Inflammatory macrophage treated with lipopolysaccharide for 1 hour (primary cell): Measurements from ENCODE around the gene GPATCH2L.

Source experiments
- DNase-seq, 2 donors: peaks; one replicate each; pipeline ENCODE4 v3.0.0-alpha.2; 2020 to 2022

GPATCH2L gene

DNA sequence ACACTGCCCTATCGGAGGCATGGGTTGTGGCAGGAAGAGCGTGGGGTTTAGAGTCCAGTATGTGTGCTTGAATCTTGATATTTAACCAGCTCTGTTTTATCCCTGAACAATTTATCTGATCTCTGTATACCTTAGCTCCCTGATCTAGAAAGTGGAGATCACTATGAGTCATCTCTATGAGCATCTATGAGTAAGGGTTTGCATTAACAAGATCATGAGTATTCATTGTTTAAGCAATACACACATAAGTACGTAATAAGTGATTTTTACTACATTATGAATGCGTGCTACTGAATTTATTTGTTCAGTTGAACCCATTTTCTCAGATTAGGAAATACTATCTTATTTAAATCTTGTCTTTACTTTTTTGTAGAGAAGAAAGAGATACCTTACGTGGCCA is 49.4 kb downstream of the GPATCH2L start:
- peak; percentile 23 to 72 for DNase-seq

DNA sequence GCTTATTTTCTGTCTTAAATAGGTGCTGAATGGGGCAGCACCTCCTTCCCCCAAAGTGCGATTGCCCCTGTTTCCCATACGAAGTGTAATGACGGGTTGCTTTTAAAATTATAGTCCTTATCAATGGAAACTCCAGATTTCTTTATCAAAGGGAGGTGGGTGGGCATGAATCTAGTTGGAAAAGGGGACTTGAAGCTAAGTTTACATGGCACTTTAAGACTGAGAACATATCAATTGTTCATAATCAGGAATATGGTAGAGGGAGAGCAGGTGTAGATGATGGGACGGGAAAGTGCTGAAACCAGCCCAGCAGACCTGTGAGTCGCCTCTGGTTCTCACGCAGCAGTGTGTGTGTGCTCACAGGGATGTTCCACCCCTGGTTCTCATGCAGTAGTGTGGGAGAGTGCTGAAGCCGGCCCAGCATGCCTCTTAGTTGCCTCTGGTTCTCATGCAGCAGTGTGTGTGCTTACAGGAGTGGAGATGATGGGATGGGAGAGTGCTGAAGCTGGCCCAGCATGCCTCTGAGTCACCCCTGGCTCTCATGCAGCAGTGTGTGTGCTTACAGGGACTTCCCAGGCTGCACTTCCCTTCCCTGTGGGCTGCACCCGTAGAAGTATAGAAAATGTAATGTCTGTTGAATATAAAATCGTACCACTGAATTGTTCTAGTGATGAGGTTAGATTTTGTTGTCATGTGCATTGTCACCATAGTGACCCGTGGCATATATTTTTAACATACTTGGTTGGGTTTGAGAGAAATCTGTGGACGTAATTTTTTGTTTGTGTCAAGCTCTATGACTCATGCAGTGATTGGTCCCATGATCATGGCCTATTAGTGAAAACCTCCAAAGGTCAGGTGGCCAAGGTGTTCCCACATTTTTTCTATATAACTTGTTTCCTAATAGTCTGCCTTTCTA is 51.6 kb downstream of the GPATCH2L start:
- DNase-seq, result peak; percentile 77 to 97

DNA sequence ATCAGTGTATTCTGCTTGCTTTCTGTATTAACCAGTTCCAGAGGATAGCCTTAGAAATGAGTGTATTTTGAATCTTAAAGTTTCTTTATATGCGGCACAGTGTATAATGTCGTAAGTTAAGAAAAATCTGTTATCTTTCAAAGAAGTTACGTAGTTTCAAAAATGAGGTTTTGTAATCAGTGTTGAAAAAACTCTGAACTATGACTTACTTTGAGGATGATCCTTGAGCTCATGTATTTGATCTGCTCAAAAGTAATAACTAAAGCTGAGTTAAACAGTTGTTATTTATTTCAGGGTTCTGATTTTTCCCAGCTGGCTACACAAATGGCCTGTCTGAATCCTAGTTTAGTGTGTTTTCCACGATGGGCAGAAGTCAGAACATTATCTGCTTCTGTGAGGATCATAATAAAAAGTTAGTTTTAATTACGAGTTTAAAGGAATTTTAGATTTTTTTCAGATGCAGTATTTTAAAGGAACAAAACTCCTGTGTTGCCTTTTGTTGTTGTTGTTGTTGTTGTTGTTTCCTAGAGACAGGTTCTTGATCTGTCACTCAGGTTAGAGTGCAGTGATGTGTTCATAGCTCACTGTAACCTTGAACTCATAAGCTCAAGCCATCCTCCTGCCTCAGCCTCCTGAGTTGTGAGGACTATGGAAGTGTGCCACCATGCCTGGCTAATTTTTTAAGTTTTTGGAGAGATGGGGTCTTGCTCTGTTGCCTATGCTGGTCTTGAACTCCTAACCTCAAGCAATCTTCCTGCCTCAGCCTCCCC is 52.9 kb downstream of the GPATCH2L start:
- no peak for DNase-seq

DNA sequence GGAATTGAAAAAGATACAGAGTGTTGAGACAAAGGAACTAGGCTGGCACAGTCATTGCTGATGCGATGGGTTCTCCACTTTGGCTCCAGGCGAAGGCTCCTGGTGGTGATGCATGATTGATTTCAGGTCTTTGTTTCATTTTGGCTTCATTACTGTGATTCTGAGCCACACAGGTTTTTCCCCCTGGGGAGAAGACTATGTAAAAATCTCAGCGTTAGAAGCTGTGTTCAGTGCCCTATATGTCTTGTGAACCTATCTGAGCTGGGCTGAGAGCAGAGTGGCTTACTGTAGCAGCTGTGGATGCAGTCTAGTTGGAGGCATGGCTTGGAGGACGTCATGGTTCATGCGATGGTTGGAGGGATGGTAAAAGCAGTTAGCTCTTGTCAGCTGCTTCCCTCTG is 54.0 kb downstream of the GPATCH2L start:
- DNase-seq, result no peak

DNA sequence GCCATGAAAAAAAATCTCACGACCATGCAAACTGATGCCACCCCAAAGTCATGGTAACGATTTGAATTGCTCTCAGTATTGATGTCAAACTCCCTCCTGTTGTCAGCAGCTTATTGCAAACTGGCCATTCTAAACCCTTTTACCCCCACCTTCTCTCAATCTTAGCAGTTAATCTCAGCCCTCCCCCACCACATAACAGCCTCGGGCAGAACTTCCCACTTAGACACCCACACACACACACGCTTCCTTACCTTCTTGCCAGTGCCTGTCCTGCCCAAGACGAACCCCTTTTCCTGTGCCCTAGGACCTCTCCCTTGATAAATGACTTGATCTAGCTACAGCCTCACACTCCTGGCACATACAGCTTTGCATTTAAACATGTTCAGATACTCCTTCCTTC is 56.6 kb downstream of the GPATCH2L start:
- no peak for DNase-seq

DNA sequence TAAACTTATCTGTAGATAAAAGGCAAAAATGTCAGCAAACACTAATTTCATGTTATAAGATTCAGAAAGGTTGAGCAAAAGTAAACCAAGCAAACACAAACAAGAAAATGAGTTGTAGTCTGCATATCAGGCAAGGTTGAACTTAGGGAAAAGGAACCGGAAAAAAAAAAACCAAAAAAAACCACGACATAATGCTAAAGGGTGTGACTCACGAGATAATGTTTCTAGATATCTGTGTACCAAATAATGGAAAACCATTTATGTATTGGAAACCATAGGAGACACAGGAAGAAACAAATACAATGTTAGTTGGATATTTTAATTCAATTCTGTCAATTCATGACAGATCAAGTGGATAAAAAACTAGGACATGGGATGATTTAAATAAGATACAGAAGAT is 60.5 kb downstream of the GPATCH2L start:
- DNase-seq, result no peak

DNA sequence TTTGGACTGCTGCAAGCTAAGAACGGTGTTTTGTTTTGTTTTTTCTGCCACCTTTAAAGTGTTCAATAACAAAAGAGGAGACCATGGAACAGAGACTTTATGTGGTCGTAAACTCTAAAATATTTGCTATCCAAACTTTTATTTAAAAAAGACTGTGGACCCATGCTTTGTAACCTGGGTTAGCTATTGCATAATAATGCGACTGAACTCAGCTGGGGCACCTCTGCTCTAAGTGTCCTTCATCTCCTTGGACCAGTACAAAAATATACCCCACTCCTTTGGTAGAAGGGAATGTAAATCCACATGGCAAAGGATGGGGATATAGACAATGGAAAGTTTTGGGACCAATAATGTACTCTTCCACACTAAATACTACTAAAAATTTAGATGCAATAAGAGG is 65.5 kb downstream of the GPATCH2L start:
- no peak for DNase-seq

DNA sequence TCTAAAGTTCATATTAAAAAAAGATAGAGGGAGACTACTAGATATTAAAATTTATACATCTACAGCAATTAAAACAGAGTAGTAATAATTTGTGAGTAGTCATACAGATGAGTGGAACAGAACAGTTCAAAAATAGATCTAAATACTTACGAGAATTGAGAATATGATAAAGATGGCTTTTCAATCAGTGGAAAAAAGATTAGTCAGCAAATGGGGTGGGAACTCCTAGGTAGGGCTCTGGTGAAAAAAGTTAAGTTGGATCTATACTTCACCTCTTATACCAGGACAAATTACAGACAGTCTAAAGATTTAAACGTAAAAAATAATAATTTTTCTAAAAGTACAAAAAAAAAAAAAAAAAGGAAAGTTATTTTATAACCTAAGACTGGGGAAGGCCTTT is 66.9 kb downstream of the GPATCH2L start:
- no peak for DNase-seq

DNA sequence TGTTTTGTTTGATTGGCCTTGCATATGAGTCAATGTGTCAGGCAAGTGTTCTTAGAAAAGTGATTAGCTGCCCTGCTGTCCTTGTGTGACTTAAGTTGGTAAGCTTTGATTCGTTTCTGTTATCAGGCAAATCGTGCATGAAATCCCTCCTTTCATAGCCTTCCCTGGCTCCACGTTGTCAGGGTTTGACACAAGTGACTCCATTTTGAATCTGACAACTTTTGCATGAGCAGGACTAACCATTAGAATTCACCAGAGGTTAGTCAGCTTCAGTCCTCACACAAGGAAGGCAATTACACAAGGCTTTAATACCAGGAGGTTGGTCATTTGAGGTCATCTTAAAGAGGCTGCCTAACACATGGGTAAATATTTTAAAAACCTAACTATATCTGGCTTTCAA is 68.2 kb downstream of the GPATCH2L start:
- DNase-seq, result no peak

DNA sequence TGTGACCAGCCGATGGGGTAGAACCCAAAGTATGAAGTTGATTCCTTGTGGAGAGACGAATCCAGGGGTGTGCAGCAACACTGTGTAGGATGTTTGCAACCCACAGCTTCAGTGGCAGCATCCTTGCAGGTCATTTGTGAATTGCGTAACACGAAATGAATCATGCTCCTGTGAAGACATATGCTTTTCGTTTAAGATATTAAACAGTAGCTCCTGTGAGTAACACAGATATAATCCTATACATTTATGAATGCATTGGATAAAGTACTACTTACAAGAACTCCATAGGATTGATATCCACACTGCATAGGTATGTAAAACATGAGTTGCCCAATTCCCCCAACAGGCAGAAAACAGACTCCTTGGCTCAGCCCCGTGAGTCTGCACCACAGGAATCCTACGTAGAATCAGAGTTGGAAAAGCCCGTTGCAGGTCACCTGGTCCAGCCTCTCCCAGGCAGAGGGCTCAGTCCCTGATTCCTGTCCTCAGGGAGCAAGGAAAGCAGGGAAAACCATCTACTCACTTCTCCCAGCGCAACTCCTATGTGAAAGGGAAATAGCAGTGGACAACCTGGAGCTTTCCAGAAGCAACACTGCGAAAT is 75.8 kb downstream of the GPATCH2L start:
- peak; percentile 61 to 64 for DNase-seq

DNA sequence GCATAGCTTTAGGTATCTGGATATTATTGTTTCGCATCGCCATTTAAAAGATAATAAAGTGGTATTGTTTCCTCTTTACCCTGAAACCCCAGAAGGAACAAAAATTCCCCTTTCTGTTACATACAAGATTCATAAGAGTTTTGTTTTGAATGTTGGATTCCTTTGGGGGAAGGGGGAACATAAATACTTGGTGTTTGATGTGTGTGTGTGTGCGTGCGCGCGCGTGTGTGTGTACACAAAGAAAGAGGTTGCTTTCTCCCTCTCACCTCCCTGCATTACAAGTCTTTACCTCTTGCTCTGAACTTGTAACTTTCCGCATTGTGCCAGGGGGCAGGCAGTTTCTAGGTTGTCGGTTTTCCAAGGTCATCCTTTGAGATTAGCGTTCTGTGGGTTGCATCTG is 76.4 kb downstream of the GPATCH2L start:
- no peak for DNase-seq

DNA sequence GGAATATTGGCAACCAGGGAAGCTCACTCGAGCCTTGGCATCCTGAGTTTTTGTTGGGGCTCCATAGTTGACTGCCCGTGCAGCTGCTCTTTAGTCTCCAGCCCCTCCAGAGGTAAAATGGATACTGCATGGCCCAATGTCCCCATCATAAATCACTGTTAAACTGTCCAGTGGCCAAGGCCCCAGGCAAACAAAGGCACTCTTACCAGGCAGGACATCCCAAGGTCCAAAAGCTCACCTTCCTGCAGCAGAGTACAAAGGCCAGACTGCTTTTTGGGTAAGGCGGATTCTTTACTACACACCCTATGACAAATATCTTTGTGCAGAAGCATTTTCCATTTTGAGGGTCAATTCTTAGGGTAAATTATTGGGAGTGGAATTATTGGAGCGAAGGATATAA is 81.1 kb downstream of the GPATCH2L start:
- no peak for DNase-seq

DNA sequence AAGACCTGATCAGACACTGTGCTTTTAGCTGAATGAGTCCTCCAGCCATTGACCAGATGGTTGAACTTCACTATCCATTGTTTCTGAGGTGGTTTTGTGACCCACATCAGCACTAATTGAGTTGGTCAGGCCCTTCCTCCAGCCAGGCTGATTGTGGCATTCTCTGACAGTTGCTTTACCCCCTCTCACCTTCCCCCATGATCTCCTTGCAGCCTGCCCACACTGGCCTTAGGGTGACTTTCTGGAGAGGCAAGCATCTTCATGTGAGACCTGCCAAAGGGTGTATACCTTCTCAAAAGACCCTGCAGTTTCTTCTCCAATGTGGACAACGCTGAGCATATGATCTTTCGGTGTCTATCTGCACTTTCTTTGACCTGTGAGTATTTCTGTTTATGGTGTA is 83.9 kb downstream of the GPATCH2L start:
- no peak for DNase-seq

DNA sequence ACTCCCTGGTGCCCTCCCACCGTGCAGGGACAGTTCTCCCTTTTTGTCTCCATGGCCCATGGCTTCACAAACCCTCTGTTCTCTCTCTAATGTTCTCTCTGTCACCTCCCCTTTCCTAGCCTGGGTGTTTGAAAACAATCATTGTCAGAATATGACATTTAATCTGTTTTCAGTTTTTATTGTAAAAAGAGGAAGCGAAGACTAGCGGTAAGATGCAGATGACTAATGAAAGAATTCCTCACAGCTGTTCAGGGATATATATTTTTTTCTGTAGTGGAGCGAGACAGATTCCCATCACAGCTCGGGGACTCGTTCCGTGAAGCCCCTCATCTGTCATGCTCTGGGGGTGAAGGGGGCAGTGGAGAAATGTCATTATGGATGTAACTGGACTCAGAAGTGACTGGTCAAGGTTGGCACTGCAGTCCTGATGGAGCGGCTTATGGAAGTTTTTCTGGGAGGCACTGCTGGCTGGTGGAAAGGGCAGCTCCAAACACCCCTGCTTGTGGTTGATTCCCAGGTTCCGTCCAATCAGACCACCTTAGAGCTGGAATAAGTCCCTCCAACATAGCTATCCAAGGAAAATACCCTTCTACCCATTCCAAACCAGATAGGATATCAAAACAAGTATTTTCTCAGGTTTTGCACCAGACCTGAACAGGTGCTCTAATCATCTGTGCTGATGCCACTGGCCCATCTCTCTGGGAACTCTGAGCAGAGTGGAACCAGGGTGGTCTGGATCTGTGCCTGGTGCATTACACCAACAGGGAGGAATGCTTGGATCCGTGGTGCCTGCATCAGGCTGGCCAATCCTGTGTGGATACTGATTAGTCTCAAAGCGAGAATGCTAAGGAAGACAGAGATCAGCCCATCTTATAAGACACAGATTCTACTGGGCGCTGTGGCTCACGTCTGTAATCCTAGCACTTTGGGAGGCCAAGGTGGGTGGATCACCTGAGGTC is 84.7 kb downstream of the GPATCH2L start:
- peak; percentile 2 to 5 for DNase-seq

DNA sequence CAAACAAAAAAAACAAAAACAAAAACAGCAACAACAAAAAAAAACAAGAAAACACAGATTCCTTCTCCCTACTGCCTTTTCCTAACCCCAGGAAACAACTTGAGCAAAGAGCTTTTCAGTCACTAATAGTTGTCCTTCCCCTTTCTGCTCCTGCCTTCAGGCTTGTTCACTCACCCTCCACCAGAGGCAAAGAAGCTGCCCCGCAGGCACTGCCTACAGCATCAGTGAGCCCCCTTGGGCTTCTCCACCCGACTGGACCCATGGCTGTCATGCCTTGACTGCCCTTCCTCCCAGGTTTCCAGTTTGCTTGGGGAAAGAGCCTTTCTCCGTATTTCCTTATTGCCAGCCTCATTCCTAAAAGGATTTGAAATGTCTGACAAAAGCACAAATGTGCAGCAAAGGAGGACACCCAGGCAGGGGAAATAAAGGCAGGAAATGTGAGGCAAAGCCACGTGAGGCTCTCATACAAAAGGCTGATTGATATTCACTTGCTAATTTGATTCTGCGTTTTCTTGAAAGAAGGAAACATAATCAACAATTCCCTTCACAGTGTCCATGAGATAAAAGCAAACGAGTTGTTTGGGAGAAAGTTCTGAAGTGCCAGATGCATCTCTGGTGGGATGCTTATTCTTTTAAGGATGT is 85.7 kb downstream of the GPATCH2L start:
- no peak for DNase-seq

DNA sequence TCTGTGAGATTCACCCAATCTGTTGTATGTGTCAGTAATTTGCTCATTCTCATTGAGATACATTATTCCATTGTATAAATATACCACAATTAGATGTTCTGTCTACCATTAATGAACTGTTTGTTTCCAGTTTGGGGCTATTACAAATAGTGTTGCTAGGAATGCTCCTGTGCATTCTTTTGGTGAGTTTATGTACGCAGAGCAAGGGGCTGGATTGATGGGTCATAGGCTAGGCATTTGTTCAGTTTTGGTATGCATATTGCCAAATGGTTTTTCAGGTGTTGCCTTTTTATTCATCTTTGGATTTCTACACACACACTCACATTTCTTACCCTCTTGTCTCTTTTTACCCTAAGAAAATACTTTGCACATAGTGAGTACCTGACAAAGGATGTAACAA is 93.4 kb downstream of the GPATCH2L start:
- no peak for DNase-seq

DNA sequence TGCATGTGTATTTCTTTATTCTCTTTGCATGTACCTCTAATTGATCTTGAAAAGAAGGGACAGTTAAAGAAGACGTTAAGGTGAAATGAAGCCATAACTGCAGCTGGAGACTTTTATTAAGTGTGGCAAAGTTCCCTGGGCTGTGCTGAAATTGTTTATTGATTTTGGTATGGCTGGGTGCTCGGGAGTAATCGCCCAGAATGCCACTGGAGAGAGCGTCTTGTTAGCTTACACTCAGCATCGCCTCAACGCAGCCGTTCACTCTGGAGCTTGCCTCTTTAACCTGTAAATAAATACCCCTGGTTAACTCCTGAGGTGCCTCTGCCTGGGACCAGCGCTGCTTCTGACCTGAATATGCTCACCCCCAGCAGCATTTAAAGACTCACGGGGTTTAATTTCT is 98.6 kb downstream of the GPATCH2L start:
- no peak for DNase-seq

DNA sequence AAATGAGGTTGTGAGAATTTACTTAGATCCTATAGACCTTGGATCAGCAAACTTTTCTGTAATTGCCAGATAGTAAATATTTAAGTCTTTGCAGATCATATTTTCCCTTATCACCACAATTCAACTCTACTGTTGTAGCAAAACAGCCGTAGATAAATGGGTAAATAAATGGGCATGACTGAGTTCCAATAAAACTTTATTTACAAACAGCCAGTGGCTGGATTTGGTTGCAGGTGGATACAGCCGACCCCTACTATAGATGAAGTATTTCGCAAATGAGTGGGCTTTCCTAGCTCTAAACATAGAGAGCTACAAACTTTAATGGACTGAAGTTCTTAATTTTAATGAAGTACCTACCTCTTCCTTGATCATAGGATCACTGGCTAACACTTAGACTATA is 100.7 kb downstream of the GPATCH2L start:
- DNase-seq, result no peak

DNA sequence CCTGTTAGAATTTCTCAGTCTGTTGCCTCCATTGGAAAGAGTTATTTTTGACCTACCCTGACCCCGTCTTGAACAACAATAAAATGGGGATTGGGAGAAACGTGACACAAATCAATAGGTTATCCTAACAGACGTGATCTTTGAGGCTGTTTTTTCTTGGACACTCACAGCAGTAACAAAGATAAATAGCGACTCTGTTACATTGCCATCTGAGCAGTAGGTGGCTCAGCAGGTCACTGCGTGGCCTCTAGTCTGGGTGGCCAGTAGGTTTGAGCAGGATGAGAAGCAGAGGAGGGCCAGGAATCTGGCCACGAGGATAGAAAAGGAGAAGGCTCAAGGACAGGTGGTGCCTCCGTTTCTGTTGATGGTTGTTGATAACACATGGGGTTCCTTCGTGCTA is 101.4 kb downstream of the GPATCH2L start:
- DNase-seq, result no peak

DNA sequence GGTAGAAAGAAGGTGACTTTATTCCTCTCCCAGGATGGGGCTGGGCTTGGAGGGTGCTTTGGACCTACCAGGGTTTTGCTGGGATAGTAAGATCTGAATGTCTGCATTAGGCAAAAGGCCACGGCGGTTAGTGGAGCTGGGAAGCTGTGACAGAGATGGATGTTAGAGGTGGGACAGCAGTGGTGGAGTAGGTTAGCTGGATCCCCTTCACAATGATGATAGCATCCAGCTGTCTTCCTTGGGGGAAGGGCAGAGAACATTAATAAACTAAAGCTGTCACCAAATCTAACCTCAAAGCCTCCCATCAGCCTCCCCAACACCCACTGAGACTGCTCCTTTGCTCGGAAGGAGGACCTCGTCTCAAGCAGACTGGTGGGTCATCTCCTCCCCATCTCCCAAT is 104.8 kb downstream of the GPATCH2L start:
- DNase-seq, result no peak

DNA sequence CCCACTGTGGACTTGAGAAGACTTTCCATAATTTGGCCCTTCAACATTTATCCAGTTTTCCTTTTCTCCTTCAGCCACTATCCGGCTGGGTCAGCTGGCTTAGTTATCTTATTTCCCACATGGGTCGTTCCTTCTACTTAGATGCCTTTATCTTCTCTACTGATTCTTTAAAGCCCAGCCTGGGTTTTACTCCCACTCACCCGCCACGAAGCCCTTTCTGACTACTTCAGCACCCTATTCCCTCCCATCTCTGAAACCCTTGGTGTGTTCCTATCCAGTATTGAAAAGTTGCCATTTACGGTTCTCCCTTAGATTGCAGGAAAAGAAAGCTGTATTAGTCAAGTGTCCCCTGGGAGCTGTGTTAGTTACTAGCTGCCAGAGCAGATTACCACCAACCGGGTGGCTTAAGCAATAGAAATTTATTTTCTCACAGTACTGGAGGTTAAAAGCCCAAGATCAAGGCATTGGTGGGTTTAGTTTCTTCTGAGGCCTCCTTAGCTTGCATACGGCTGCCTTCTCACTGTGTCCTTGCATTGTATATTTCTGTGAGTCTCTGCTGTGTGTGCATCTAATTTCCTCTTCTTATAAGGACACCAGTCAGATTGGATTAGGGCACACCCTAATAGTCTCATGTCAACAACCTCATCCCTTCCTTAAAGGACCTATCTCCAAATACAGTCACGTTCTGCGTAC is 105.5 kb downstream of the GPATCH2L start:
- no peak for DNase-seq
